Peyer's patch (tissue), 4 donors: ENCODE measurements around the gene SUCLG2. TPM values are rescaled to one million over a fixed set of nuclear protein-coding genes. Genes with fewer than 3 reads are reported as not detected.

Experiments
- DNase-seq, 3 donors: peaks; one replicate each; pipeline ENCODE4 v3.0.0-alpha.2; 2017 to 2019
- H3K27ac ChIP-seq, 4 donors: fragments of 200-600 bp; sonication (generic); one replicate each; pipeline ENCODE4 v1.5.1; 2016 to 2019
- H3K27me3 ChIP-seq, 2 donors: fragments of 200-600 bp; sonication (generic); one replicate each; pipeline ENCODE4 v1.5.1; 2019
- H3K36me3 ChIP-seq, 3 donors: fragments of 200-600 bp; sonication (generic); one replicate each; pipeline ENCODE4 v1.5.1; 2016 to 2019
- H3K4me1 ChIP-seq, 4 donors: fragments of 200-600 bp; sonication (generic); one replicate each; pipeline ENCODE4 v1.5.1; 2016 to 2019
- H3K4me3 ChIP-seq, 4 donors: fragments of 200-600 bp; sonication (generic); 1 replicate in 3 of 4; 2 replicates in 1 of 4; pipeline ENCODE4 v1.5.1; 2016 to 2019; ENCODE audit warnings: mild to moderate bottlenecking in 1 of 4
- H3K9me3 ChIP-seq, 4 donors: fragments of 200-600 bp; sonication (generic); one replicate each; pipeline ENCODE4 v1.5.1; 2016 to 2019; ENCODE audit warnings: mild to moderate bottlenecking in 1 of 4
- CTCF ChIP-seq, 6 experiments: fragments of 450-650 bp in 4 of 6; fragments of 200-600 bp in 2 of 6; sonication (generic) in 1 of 6; IDR thresholded peaks; one replicate each; pipeline ENCODE4 v1.5.1; 2017 to 2019; ENCODE audit warnings: antibody characterized with exemption in 6 of 6, mild to moderate bottlenecking in 3 of 6, moderate library complexity in 1 of 6
- POLR2A ChIP-seq, 2 donors: fragments of 450-650 bp; IDR thresholded peaks; one replicate each; pipeline ENCODE4 v1.5.1; 2017; ENCODE audit warnings: antibody characterized with exemption in 2 of 2, mild to moderate bottlenecking in 2 of 2, moderate library complexity in 2 of 2
- total RNA-seq, 4 donors: library from RNA; depleted of rRNA; stranded (reverse); fragments of >200 nt; gene quantifications; one replicate each; pipeline ENCODE4 v1.1.0, GENCODE V29; 2016

The SUCLG2 gene
- total RNA-seq, 4 donors from 2014 or later, result 99.0 to 116 (median 103) TPM

- Histone ChIP-seq H3K27me3 (no peaks in the 10 kb centered on the region), H3K4me3 (no peak overlapping the region), H3K36me3 (peaks cover 0 to 7% (median 0%) of the 10 kb centered on the region in 3 donors), H3K27ac (no peak overlapping the region), H3K9me3 (no peaks in the 10 kb centered on the region), H3K4me1 (peaks cover 0 to 12% (median 2%) of the 10 kb centered on the region in 4 donors)
- no peak for TF ChIP-seq CTCF (IDR thresholded peaks at IDR 0.05)
- TF ChIP-seq POLR2A (IDR thresholded peaks at IDR 0.05), result no peak
- DNase-seq, result peak in 1 of 3 donors; percentile 52
These were observed 11.7 kb downstream of the SUCLG2 start for GRCh38 chr3:67642734-67643133.

GRCh38 chr3:67642190-67642589 is 12.2 kb downstream of the SUCLG2 start:
- no peak for DNase-seq

GRCh38 chr3:67641451-67641850 is 13.0 kb downstream of the SUCLG2 start:
- TF ChIP-seq CTCF (IDR thresholded peaks at IDR 0.05), result no peak
- no peak for TF ChIP-seq POLR2A (IDR thresholded peaks at IDR 0.05)
- Histone ChIP-seq H3K27ac (no peak overlapping the region), H3K27me3 (no peaks in the 10 kb centered on the region), H3K36me3 (peaks cover 0 to 7% (median 0%) of the 10 kb centered on the region in 3 donors), H3K4me3 (no peak overlapping the region), H3K4me1 (no peaks in the 10 kb centered on the region), H3K9me3 (no peaks in the 10 kb centered on the region)
- no peak for DNase-seq

More at GRCh38 chr3:67642190-67642589, 12.2 kb downstream of the SUCLG2 start:
- no peaks in the 10 kb centered on the region for H3K27me3 ChIP-seq
- peaks cover 0 to 7% (median 0%) of the 10 kb centered on the region in 3 donors for H3K36me3 ChIP-seq
- H3K27ac ChIP-seq, result no peak overlapping the region
- no peak overlapping the region for H3K4me3 ChIP-seq
- peaks cover 0 to 6% (median 0%) of the 10 kb centered on the region in 4 donors for H3K4me1 ChIP-seq
- TF ChIP-seq POLR2A (IDR thresholded peaks at IDR 0.05), result no peak
- no peak for TF ChIP-seq CTCF (IDR thresholded peaks at IDR 0.05)
- H3K9me3 ChIP-seq, result no peaks in the 10 kb centered on the region

- Histone ChIP-seq H3K27ac (no peak overlapping the region), H3K9me3 (no peaks in the 10 kb centered on the region), H3K36me3 (peaks cover 0 to 7% (median 0%) of the 10 kb centered on the region in 3 donors), H3K4me3 (no peak overlapping the region), H3K4me1 (no peaks in the 10 kb centered on the region), H3K27me3 (no peaks in the 10 kb centered on the region)
- no peak for DNase-seq
- TF ChIP-seq POLR2A (IDR thresholded peaks at IDR 0.05) (no peak), CTCF (IDR thresholded peaks at IDR 0.05) (no peak)
These were observed 14.3 kb downstream of the SUCLG2 start for GRCh38 chr3:67640023-67640660.

GRCh38 chr3:67637255-67637900 is 17.0 kb downstream of the SUCLG2 start:
- TF ChIP-seq CTCF (IDR thresholded peaks at IDR 0.05) (no peak), POLR2A (IDR thresholded peaks at IDR 0.05) (no peak)
- no peak for DNase-seq
- H3K27ac ChIP-seq, result no peak overlapping the region
- no peaks in the 10 kb centered on the region for H3K36me3 ChIP-seq
- no peaks in the 10 kb centered on the region for H3K9me3 ChIP-seq
- no peak overlapping the region for H3K4me3 ChIP-seq
- H3K4me1 ChIP-seq, result no peaks in the 10 kb centered on the region
- no peaks in the 10 kb centered on the region for H3K27me3 ChIP-seq
